Measurements from ENCODE around the gene RASL10B. TPM values are rescaled to one million over a fixed set of nuclear protein-coding genes. Genes with fewer than 3 reads are reported as not detected.

The RASL10B gene
- total and polyA plus RNA-seq, 10 of the 15 experiments (the other 5 are each of a cell fraction or from before 2014, with no cell fraction given) = not detected

- TF ChIP-seq NR2C2 (IDR thresholded peaks at IDR 0.05; ENCODE audit: borderline replicate concordance, control insufficient read depth, insufficient read length, low read depth) = no peak
- TF ChIP-seq KDM1A (IDR thresholded peaks at IDR 0.05; ENCODE audit: borderline replicate concordance) = no peak
- TF ChIP-seq SMC3 (IDR thresholded peaks at IDR 0.05; ENCODE audit: borderline replicate concordance, low read length) = no peak
- TF ChIP-seq RAD21 (IDR thresholded peaks at IDR 0.05; ENCODE audit: insufficient read depth, low read depth, low read length) = no peak
- no peak for TF ChIP-seq IRF3 (IDR thresholded peaks at IDR 0.05)
- no peak for TF ChIP-seq ZBTB11 (CRISPR knock-in tag; IDR thresholded peaks at IDR 0.05)
Observed at GRCh38 chr17:35778641-35779196, 47.3 kb downstream of the RASL10B start (continued).

DNA sequence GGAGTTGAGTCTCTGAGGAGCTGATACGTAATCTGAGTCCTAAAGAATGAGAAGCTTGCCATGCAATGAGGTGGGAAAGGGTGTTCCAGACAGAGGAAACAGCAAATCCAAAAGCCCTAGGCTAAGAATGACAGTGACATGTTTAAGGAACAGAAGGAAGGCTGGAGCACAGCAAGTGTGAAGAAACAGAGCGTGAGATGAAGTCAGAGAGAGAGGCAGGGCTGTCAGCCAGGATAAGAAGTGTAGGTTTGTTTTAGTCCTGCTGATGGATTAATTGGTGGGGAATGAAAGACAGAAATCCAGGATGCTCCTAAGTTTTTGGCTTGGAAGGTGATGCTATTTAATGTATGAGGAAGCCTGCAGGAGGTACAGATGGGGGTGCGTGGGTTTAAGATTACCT, 49.5 kb downstream of the RASL10B start:
- no peak for ATAC-seq
- FAIRE-seq = no peak
- no peak for DNase-seq (ENCODE audit: low read depth, low spot score)
- no peak for TF ChIP-seq IRF3 (IDR thresholded peaks at IDR 0.05)
- no peak for TF ChIP-seq TAF1 (IDR thresholded peaks at IDR 0.05; ENCODE audit: borderline replicate concordance, low read depth, low read length)
- no peak for TF ChIP-seq PML (IDR thresholded peaks at IDR 0.05; ENCODE audit: low read length)
- no peak for TF ChIP-seq NKRF (conservative IDR thresholded peaks at IDR 0.05)
- TF ChIP-seq SUPT20H (IDR thresholded peaks at IDR 0.05; ENCODE audit: borderline replicate concordance, control insufficient read depth, low read depth, low read length) = no peak
- no peak for TF ChIP-seq PAX5 (IDR thresholded peaks at IDR 0.05; ENCODE audit: borderline replicate concordance, low read depth, low read length)
- TF ChIP-seq SMAD5 (IDR thresholded peaks at IDR 0.05; ENCODE audit: low read depth) = no peak
- TF ChIP-seq TCF3 (IDR thresholded peaks at IDR 0.05; ENCODE audit: borderline replicate concordance, insufficient read depth, low read depth, low read length) = no peak
- TF ChIP-seq YBX1 (IDR thresholded peaks at IDR 0.05) = no peak
- no peak for TF ChIP-seq SMARCA5 (IDR thresholded peaks at IDR 0.05)
- no peak for TF ChIP-seq ZNF384 (IDR thresholded peaks at IDR 0.05; ENCODE audit: borderline replicate concordance, low read depth, low read length)

More for the DNA sequence above, 49.5 kb downstream of the RASL10B start:
- ChIA-PET CTCF (interaction anchor here (1.2 to 2.8 kb wide), 3 partner anchors 10 to 24 kb away, joined by 3 to 9 read pairs (median 8); no protein-coding TSS in a partner anchor), SMC1A (ENCODE audit: uncharacterized antibody, unreplicated experiment) (interaction anchor here (1.0 to 1.2 kb wide), 2 partner anchors 13 to 17 kb away, joined by 3 to 4 read pairs; no protein-coding TSS in a partner anchor), POLR2A (no interaction called here), RAD21 (ENCODE audit: unreplicated experiment) (no interaction called here)
- H3K9ac ChIP-seq (ENCODE audit: control insufficient read depth, insufficient read depth, low read length) = no peak overlapping the region
- H4K20me1 ChIP-seq (ENCODE audit: control insufficient read depth, insufficient read depth) = no peaks in the 10 kb centered on the region
- no peaks in the 10 kb centered on the region for H3K79me2 ChIP-seq (ENCODE audit: control insufficient read depth, insufficient read depth, low read length)
- no peak overlapping the region for H3K4me3 ChIP-seq
- 36% methylated on average over 3 of the region's 3 CpGs for whole genome bisulfite sequencing (ENCODE audit: insufficient coverage, insufficient replicate concordance, low lambda C conversion rate, missing lambda C conversion rate)
- H3K4me2 ChIP-seq (ENCODE audit: control insufficient read depth, insufficient read depth) = no peak overlapping the region
- peaks cover 0 to 2% of the 10 kb centered on the region in 2 experiments; a peak in 2 of 4 replicates for H3K27me3 ChIP-seq (replicated peaks in 1 of 2; ENCODE audit: control insufficient read depth in 2 of 2, insufficient read depth in 2 of 2, low read length in 1 of 2)
- in situ Hi-C loops (cut with MboI) = no loop called here
- no peaks in the 10 kb centered on the region for H3K9me3 ChIP-seq (replicated peaks; ENCODE audit: control insufficient read depth, insufficient read depth, low read length)
- H3K27ac ChIP-seq (ENCODE audit: control insufficient read depth, insufficient read depth) = no peak overlapping the region
- no TSS peak for BruUV-seq (replicated peaks)
- intact Hi-C loops (cut with micrococcal nuclease; ENCODE audit: unreplicated experiment) = no loop called here
- H3K36me3 ChIP-seq (ENCODE audit: control insufficient read depth in 2 of 2, insufficient read depth in 2 of 2, low read length in 1 of 2) = no peaks in the 10 kb centered on the region
- H3K4me1 ChIP-seq (ENCODE audit: control insufficient read depth, insufficient read depth, low read length) = no peaks in the 10 kb centered on the region
- no peak overlapping the region for H2AFZ ChIP-seq (ENCODE audit: control insufficient read depth, low read depth, low read length)

Data from GM12878 (cell line).